ENCODE data around the gene KCNA1.

The KCNA1 gene

GRCh38 chr12:4914720-4915119, 5.0 kb downstream of the KCNA1 start:
- DNase-seq: no peak

- DNase-seq: no peak
These were observed 6.0 kb downstream of the KCNA1 start for GRCh38 chr12:4915752-4916151.

- no peak for DNase-seq
These were observed 9.4 kb downstream of the KCNA1 start for GRCh38 chr12:4918950-4919660.

GRCh38 chr12:4932576-4932975, 22.9 kb downstream of the KCNA1 start:
- no peak for DNase-seq

GRCh38 chr12:4933411-4933810, 23.7 kb downstream of the KCNA1 start:
- DNase-seq: no peak

GRCh38 chr12:4934407-4935035, 24.8 kb downstream of the KCNA1 start:
- no peak for DNase-seq

- DNase-seq: no peak
These were observed 29.2 kb downstream of the KCNA1 start for GRCh38 chr12:4938900-4939299.

GRCh38 chr12:4939418-4940023, 29.8 kb downstream of the KCNA1 start:
- DNase-seq: no peak

GRCh38 chr12:4943067-4943937, 33.6 kb downstream of the KCNA1 start:
- no peak for DNase-seq

- DNase-seq: no peak
These were observed 34.2 kb downstream of the KCNA1 start for GRCh38 chr12:4943938-4944284.

GRCh38 chr12:4947253-4947652, 37.5 kb downstream of the KCNA1 start:
- DNase-seq: no peak

GRCh38 chr12:4951083-4951482, 41.4 kb downstream of the KCNA1 start:
- no peak for DNase-seq

GRCh38 chr12:4951601-4952000, 41.9 kb downstream of the KCNA1 start:
- no peak for DNase-seq

- no peak for DNase-seq
These were observed 45.1 kb downstream of the KCNA1 start for GRCh38 chr12:4954621-4955354.

GRCh38 chr12:4956054-4956453, 46.3 kb downstream of the KCNA1 start:
- DNase-seq: no peak

- DNase-seq: no peak
These were observed 47.3 kb downstream of the KCNA1 start for GRCh38 chr12:4956968-4957367.

GRCh38 chr12:4957761-4958160, 48.1 kb downstream of the KCNA1 start:
- no peak for DNase-seq

GRCh38 chr12:4958697-4959375, 49.1 kb downstream of the KCNA1 start:
- no peak for DNase-seq

- DNase-seq: no peak
These were observed 49.7 kb downstream of the KCNA1 start for GRCh38 chr12:4959381-4959780.

- DNase-seq: no peak
These were observed 50.3 kb downstream of the KCNA1 start for GRCh38 chr12:4960030-4960429.

GRCh38 chr12:4960547-4960946, 50.8 kb downstream of the KCNA1 start:
- DNase-seq: no peak

GRCh38 chr12:4961311-4961710, 51.6 kb downstream of the KCNA1 start:
- no peak for DNase-seq

Measured in EL (cell line).